ENCODE measurements around the gene MUSTN1.

- TF ChIP-seq, protein P1, sequence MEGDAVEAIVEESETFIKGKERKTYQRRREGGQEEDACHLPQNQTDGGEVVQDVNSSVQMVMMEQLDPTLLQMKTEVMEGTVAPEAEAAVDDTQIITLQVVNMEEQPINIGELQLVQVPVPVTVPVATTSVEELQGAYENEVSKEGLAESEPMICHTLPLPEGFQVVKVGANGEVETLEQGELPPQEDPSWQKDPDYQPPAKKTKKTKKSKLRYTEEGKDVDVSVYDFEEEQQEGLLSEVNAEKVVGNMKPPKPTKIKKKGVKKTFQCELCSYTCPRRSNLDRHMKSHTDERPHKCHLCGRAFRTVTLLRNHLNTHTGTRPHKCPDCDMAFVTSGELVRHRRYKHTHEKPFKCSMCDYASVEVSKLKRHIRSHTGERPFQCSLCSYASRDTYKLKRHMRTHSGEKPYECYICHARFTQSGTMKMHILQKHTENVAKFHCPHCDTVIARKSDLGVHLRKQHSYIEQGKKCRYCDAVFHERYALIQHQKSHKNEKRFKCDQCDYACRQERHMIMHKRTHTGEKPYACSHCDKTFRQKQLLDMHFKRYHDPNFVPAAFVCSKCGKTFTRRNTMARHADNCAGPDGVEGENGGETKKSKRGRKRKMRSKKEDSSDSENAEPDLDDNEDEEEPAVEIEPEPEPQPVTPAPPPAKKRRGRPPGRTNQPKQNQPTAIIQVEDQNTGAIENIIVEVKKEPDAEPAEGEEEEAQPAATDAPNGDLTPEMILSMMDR (CRISPR knock-in tag; IDR thresholded peaks at IDR 0.05), result no peak
- TF ChIP-seq EZH2 (conservative IDR thresholded peaks at IDR 0.05; ENCODE audit: low read depth, low read length) (no peak), ZNF800 (CRISPR knock-in tag; IDR thresholded peaks at IDR 0.05) (no peak), AKNA (CRISPR knock-in tag; IDR thresholded peaks at IDR 0.05; ENCODE audit: borderline replicate concordance) (no peak), PRMT3 (CRISPR knock-in tag; IDR thresholded peaks at IDR 0.05; ENCODE audit: borderline replicate concordance, low read depth) (no peak)
- TF ChIP-seq, protein P2, sequence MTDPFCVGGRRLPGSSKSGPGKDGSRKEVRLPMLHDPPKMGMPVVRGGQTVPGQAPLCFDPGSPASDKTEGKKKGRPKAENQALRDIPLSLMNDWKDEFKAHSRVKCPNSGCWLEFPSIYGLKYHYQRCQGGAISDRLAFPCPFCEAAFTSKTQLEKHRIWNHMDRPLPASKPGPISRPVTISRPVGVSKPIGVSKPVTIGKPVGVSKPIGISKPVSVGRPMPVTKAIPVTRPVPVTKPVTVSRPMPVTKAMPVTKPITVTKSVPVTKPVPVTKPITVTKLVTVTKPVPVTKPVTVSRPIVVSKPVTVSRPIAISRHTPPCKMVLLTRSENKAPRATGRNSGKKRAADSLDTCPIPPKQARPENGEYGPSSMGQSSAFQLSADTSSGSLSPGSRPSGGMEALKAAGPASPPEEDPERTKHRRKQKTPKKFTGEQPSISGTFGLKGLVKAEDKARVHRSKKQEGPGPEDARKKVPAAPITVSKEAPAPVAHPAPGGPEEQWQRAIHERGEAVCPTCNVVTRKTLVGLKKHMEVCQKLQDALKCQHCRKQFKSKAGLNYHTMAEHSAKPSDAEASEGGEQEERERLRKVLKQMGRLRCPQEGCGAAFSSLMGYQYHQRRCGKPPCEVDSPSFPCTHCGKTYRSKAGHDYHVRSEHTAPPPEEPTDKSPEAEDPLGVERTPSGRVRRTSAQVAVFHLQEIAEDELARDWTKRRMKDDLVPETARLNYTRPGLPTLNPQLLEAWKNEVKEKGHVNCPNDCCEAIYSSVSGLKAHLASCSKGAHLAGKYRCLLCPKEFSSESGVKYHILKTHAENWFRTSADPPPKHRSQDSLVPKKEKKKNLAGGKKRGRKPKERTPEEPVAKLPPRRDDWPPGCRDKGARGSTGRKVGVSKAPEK (CRISPR knock-in tag; IDR thresholded peaks at IDR 0.05; ENCODE audit: borderline replicate concordance), result no peak
- TF ChIP-seq, protein P3, sequence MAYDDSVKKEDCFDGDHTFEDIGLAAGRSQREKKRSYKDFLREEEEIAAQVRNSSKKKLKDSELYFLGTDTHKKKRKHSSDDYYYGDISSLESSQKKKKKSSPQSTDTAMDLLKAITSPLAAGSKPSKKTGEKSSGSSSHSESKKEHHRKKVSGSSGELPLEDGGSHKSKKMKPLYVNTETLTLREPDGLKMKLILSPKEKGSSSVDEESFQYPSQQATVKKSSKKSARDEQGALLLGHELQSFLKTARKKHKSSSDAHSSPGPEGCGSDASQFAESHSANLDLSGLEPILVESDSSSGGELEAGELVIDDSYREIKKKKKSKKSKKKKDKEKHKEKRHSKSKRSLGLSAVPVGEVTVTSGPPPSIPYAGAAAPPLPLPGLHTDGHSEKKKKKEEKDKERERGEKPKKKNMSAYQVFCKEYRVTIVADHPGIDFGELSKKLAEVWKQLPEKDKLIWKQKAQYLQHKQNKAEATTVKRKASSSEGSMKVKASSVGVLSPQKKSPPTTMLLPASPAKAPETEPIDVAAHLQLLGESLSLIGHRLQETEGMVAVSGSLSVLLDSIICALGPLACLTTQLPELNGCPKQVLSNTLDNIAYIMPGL (CRISPR knock-in tag; IDR thresholded peaks at IDR 0.05; ENCODE audit: borderline replicate concordance in 1 of 2, low read depth in 1 of 2), result no peak
Measured at GRCh38 chr3:52791366-52791765, 43.5 kb downstream of the MUSTN1 start.
